MM.1S (cell line): ENCODE measurements around the gene HIPK2.

Source experiments
- DNase-seq: peaks from one replicate; pipeline ENCODE4 v3.0.0-alpha.2; 2015
- H2AFZ ChIP-seq: fragments of 300-600 bp; sonication (generic); 2 replicates; pipeline ENCODE4 v1.6.0; 2016; ENCODE audit warnings: antibody characterized with exemption, low read length
- H3F3A ChIP-seq: fragments of 300-600 bp; sonication (generic); 2 replicates; pipeline ENCODE4 v1.6.1; 2016; ENCODE audit warnings: mild to moderate bottlenecking, antibody characterized with exemption, low read length, moderate library complexity, mixed read lengths; ENCODE audit not compliant: insufficient read depth
- H3K27ac ChIP-seq: fragments of 300-600 bp; sonication (generic); 2 replicates; pipeline ENCODE4 v1.5.1; 2016; ENCODE audit warnings: mild to moderate bottlenecking, low read length
- H3K27me3 ChIP-seq: fragments of 300-600 bp; sonication (generic); replicated peaks from 2 replicates; pipeline ENCODE4 v1.6.0; 2016; ENCODE audit warnings: low read length; ENCODE audit not compliant: insufficient read depth
- H3K36me3 ChIP-seq: fragments of 300-600 bp; sonication (generic); replicated peaks from 2 replicates; pipeline ENCODE4 v1.6.1; 2016; ENCODE audit warnings: mild to moderate bottlenecking, low read length, mixed read lengths; ENCODE audit not compliant: insufficient read depth
- H3K4me1 ChIP-seq: fragments of 300-600 bp; sonication (generic); 2 replicates; pipeline ENCODE4 v1.6.1; 2016; ENCODE audit warnings: low read length, mixed read lengths
- H3K4me2 ChIP-seq: fragments of 300-600 bp; sonication (generic); 2 replicates; pipeline ENCODE4 v1.6.0; 2016; ENCODE audit warnings: low read depth, low read length
- H3K4me3 ChIP-seq: fragments of 300-600 bp; sonication (generic); 2 replicates; pipeline ENCODE4 v1.5.1; 2016; ENCODE audit warnings: low read length, mixed read lengths
- H3K79me2 ChIP-seq: fragments of 300-600 bp; sonication (generic); 2 replicates; pipeline ENCODE4 v1.6.1; 2016; ENCODE audit warnings: mixed run types, low read length, mixed read lengths
- H3K9ac ChIP-seq: fragments of 300-600 bp; sonication (generic); 2 replicates; pipeline ENCODE4 v1.6.1; 2016; ENCODE audit warnings: low read length, mixed read lengths
- H3K9me2 ChIP-seq: fragments of 300-600 bp; sonication (generic); replicated peaks from 2 replicates; pipeline ENCODE4 v1.6.1; 2016; ENCODE audit warnings: mild to moderate bottlenecking, low read length, mixed read lengths; ENCODE audit not compliant: insufficient read depth
- H3K9me3 ChIP-seq: fragments of 300-600 bp; sonication (generic); replicated peaks from 2 replicates; pipeline ENCODE4 v1.6.1; 2016; ENCODE audit warnings: mild to moderate bottlenecking, low read length, mixed read lengths; ENCODE audit not compliant: insufficient read depth
- H4K20me1 ChIP-seq: fragments of 300-600 bp; sonication (generic); 2 replicates; pipeline ENCODE4 v1.6.1; 2016; ENCODE audit warnings: mild to moderate bottlenecking, low read length, moderate library complexity, mixed read lengths; ENCODE audit not compliant: insufficient read depth
- CTCF ChIP-seq: fragments of 300-600 bp; sonication (generic); IDR thresholded peaks from 2 replicates; pipeline ENCODE4 v1.5.1; 2016; ENCODE audit warnings: antibody characterized with exemption, low read length, mixed read lengths
- EZH2 ChIP-seq: fragments of 300-600 bp; sonication (generic); optimal IDR thresholded peaks from 2 replicates; pipeline ENCODE3; 2017; ENCODE audit warnings: low read depth, mild to moderate bottlenecking, antibody characterized with exemption, low read length, mixed read lengths
- EZH2phosphoT487 ChIP-seq: fragments of 300-600 bp; sonication (generic); IDR thresholded peaks from 2 replicates; pipeline ENCODE4 v1.6.1; 2018; ENCODE audit warnings: antibody characterized with exemption, low read length

The HIPK2 gene

GRCh38 chr7:139626817-139627216 lies 151.0 kb downstream of the HIPK2 start:
- H4K20me1 ChIP-seq: no peaks in the 10 kb centered on the region
- H3K9ac ChIP-seq: no peak overlapping the region
- H3K9me2 ChIP-seq: no peaks in the 10 kb centered on the region
- H3K9me3 ChIP-seq: no peaks in the 10 kb centered on the region
- no peaks in the 10 kb centered on the region for H3K27me3 ChIP-seq
- H3K79me2 ChIP-seq: no peaks in the 10 kb centered on the region
- H3K36me3 ChIP-seq: 0 out of 2 replicates have a peak, but pooled peaks cover 13% of the 10 kb centered on the region
- TF ChIP-seq EZH2phosphoT487 (no peak), EZH2 (no peak), CTCF (no peak)
- H3K4me3 ChIP-seq: no peak overlapping the region
- H2AFZ ChIP-seq: no peak overlapping the region
- DNase-seq: no peak
- H3K4me2 ChIP-seq: no peak overlapping the region
- H3K27ac ChIP-seq: no peak overlapping the region
- no peaks in the 10 kb centered on the region for H3F3A ChIP-seq
- no peaks in the 10 kb centered on the region for H3K4me1 ChIP-seq

- H3K9ac ChIP-seq: no peak overlapping the region
- H3K4me1 ChIP-seq: no peaks in the 10 kb centered on the region
- H4K20me1 ChIP-seq: no peaks in the 10 kb centered on the region
- H3F3A ChIP-seq: no peaks in the 10 kb centered on the region
- H3K36me3 ChIP-seq: 0 out of 2 replicates have a peak, but pooled peaks cover 7% of the 10 kb centered on the region
- no peak for DNase-seq
- no peak overlapping the region for H2AFZ ChIP-seq
- H3K9me2 ChIP-seq: no peaks in the 10 kb centered on the region
- H3K4me2 ChIP-seq: no peak overlapping the region
- H3K27ac ChIP-seq: no peak overlapping the region
- H3K9me3 ChIP-seq: no peaks in the 10 kb centered on the region
- H3K27me3 ChIP-seq: no peaks in the 10 kb centered on the region
- H3K4me3 ChIP-seq: no peak overlapping the region
- no peak for TF ChIP-seq EZH2phosphoT487
- no peak for TF ChIP-seq EZH2
- TF ChIP-seq CTCF: no peak
- H3K79me2 ChIP-seq: no peaks in the 10 kb centered on the region
These were observed 154.3 kb downstream of the HIPK2 start for GRCh38 chr7:139623518-139623917.

DNA sequence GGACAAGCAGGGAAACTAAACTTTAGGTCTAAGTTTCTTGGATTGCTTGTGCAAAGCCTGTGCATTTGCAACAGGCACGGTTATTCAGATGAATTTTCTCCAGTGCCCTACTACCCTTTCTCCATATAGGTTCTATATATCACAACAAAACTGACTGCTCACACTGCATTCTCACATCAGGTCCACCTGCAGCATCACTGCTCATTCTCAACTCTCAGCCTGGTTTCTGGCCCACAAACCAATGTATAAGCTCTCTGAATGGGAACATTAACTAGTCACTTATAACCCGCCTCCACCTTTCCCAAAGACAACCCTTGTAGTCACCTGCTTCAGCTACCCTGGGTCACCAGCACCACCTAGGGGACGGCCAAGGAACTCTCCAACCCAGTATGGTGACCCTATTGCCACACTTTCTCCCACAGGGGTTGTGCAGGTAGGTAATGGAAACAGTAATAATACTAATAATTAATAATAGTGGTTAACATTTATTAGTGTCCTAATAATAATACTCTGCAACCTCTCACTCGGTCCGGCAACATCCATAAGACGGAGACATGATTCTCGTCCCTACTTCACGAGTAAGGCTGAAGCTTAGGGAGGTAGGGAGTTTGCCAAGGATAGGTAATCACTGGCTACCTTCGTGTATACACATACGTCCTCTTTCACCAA lies 157.0 kb downstream of the HIPK2 start:
- DNase-seq: peak; percentile 30
- Histone ChIP-seq H3K27me3 (no peaks in the 10 kb centered on the region), H3F3A (no peaks in the 10 kb centered on the region), H3K4me3 (no peak overlapping the region), H3K79me2 (no peaks in the 10 kb centered on the region), H4K20me1 (no peaks in the 10 kb centered on the region), H3K9me3 (no peaks in the 10 kb centered on the region), H3K9me2 (no peaks in the 10 kb centered on the region), H3K9ac (no peak overlapping the region), H3K4me1 (no peaks in the 10 kb centered on the region), H3K4me2 (no peak overlapping the region), H3K27ac (no peak overlapping the region), H3K36me3 (no peaks in the 10 kb centered on the region), H2AFZ (no peak overlapping the region)
- no peak for TF ChIP-seq EZH2
- peak; percentile 79 for TF ChIP-seq CTCF
- no peak for TF ChIP-seq EZH2phosphoT487
